GM19467 (cell line): ENCODE measurements around the gene CLMN.
"Not testable (repeated sequence)": the region's sequence is repeated elsewhere in the genome, so short reads cannot be mapped to it uniquely, and the experiment has no call there.

Experiments used
- ATAC-seq: cut with Tn5 transposase; IDR thresholded peaks from one replicate; pipeline ENCODE4 v1.9.1; 2021; ENCODE audit warnings: mild to moderate bottlenecking, moderate library complexity; ENCODE audit not compliant: unreplicated experiment

The CLMN gene

DNA sequence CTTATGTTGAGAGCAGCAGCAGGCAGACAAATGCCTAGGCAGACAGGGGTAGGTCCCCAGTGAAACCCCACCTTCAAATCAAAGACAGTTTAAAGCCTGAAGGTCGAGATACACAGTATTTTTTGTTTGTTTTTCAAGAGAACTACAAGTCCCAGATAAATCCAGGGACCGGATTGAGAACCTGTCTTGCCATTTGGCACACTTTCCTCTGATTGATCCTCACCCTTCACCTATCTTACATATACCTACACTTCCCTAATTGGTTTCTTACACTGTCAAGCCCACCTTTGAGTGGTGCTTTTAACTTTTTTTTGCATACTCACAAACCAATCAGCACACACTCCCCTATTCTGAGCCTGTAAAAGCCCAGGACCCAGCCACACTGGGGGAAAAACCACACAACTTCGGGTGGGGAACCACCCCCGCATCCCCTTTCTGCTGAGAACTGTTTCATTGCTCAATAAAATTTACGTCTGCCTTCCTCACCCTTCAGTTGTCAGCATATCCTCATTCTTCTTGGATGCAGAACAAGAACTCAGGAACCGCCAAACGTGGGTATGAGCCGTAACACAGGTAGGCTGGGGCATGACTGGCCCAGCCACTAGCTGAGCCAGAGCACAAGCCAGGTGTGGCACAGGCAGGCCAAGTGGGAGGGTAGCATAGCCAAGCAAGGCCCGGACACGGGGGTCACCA, 173.5 kb downstream of the CLMN start:
- ATAC-seq, result no peak

DNA sequence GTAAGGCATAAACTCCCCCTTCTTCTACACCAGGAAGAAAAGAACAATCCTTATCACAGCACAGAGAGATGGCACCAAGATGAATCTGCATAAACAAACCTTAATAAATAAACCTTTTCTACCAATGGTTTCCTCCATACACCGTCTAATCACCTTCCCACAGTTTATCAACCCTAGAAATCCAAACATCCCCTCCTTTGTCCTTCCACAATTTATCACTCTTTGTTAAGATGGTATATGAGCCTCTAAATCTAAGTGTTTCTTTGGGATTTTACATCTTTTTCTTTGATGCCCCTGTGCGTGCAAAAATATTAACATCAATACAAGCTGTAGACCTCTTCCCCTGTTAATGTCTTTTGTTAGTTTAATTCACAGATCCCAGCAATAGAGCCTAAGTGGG, 174.9 kb downstream of the CLMN start:
- ATAC-seq, result no peak

DNA sequence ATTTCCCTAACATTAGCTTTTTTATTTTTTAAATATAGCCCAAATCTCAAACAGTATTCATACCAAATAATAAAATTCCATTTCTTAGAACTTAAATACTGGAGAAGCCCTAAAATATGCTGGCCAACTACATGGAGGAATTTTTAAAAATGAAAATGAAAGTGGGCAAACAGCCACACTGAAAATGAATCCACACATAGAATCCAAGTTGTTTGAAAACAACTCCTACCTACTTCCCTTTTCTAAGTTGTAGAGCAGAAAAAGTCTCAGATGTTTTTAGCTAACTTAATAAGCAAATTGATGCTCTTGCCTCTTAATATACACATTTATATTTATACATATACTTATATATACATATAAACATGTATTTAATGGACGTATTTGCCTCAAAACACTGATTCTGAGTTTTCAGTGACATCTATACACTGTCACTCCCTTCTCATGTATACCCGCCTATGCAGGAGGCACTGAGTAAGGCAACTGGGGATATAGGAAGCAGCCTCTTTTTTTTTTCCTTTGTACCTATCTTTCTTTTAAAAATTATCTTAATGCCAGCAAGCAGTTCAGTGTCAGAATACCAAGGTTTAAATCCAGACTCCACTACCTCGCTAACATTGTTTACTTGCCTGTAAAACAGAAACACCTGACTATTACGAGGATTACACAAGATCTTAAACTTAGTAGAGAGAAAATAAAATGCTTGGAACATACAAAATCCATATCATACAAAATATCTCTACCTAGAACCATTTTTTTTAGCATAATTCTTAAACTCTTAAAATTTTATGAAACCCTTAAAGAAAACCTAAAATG, 175.7 kb downstream of the CLMN start:
- ATAC-seq, result no peak

DNA sequence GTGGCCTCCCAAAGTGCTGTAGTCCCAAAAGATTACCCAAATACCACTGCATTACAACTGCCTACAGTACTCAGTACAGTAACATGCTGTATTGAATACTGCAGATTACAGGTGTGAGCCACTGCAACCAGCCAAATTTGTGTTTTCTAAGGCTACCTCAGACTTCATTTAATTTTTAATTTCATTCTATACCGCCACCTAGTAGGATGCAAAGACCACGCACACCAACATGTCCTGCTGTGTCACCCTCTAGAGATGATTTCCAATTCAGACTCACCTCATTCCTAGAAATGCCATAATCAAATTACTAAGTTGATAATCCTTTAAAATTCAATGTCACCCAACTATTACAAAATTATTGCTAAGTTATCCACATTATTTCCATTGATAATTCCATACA, 177.5 kb downstream of the CLMN start:
- ATAC-seq, result no peak

DNA sequence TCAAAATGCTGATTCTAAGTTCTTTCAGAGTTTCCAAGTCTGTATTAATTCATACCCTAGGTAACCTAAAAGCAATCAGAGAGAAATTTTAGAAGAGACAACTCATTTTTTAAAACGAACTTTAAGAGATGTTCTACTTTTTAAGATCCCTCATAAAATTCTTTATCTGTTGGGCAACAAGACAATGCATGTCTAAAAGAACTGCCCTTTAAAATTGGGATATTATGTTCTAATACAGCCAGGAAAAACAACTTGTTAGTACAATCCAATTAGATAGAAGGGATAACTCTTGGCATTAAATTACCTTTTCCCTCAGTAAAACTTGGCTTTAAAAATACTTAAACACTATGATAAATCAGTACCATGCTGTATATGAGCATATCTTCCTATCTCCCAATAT, 178.0 kb downstream of the CLMN start:
- ATAC-seq, result no peak

DNA sequence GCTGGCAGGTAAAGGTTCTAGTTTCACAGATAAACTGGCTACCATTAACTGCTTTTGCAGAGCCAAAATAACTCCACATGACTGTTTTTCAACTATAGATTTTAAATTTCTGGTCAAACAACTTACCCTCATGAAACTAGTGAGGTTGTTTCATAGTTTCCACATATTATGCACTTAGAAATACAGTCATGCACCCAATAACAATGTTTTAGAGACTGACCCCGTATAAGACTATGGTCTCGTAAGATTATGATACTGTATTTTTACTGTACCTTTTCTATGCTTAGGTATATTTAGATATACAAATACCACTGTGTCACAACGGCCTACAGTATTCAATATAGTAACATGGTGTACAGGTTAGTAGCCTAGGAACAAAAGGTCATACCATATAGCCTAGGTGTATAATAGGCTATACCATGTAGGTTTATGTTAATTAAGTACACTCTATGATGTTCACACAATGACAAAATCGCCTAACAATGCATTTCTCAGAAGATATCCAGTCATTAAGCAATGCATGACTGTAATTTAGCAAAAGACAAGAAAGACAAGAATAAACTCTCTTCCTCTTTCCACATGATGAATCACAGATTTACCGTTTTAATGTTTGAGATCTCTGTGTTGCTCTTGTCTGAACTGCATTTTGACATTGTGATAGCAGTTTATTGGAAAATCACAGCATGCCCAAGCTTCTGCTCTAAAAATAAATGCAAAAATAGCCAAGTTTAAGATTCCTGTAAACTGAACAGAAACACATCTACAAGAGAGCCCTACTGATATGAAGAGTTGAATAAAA, 179.4 kb downstream of the CLMN start:
- no peak for ATAC-seq

DNA sequence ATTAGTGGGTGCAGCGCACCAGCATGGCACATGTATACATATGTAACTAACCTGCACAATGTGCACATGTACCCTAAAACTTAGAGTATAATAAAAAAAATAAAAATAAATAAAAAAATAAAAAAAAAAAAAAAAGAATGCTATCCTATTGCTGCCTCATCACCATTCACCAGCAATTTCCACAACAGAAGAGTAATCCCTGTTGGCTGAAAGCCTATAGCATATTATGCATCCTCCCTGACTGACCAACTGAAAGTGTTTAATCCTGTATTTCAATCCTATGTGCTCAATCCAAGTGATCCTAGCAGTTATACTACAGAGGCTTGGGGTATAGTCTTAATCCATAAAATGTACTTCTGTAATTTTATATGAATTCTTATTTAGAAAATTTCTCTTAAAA, 180.8 kb downstream of the CLMN start:
- ATAC-seq, result no peak

DNA sequence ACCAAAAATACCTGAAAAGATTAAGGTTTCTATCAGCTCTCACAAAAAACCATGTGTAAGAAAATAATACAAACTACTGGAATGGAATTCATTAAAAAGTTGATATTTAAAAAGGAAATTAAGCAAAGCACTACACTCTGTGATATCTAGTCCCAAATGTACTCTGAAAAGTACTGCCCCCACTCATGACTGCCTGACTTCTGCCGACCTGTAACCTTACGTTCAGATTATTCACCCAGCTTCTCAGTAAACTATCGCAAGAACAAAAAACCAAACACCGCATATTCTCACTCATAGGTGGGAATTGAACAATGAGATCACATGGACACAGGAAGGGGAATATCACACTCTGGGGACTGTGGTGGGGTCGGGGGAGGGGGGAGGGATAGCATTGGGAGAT, 181.3 kb downstream of the CLMN start:
- ATAC-seq, result not testable (repeated sequence)

DNA sequence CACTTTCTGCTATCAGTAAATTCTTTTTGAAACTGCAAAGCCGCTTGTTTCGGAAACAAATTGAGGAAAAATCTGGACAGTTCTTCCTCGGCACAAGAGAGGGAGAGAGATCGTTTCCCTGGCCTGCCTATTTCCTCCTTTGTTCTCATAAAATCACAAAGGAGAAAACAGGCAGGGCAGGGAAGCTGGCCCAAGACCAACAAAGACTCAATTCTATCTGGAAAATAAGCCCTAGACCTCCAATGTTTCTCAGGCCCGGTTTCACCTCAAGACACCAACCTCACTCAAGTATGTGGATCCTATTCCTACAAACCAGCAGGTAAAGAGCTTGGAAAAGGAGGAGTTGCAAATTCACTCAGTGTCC, 181.9 kb downstream of the CLMN start:
- no peak for ATAC-seq

DNA sequence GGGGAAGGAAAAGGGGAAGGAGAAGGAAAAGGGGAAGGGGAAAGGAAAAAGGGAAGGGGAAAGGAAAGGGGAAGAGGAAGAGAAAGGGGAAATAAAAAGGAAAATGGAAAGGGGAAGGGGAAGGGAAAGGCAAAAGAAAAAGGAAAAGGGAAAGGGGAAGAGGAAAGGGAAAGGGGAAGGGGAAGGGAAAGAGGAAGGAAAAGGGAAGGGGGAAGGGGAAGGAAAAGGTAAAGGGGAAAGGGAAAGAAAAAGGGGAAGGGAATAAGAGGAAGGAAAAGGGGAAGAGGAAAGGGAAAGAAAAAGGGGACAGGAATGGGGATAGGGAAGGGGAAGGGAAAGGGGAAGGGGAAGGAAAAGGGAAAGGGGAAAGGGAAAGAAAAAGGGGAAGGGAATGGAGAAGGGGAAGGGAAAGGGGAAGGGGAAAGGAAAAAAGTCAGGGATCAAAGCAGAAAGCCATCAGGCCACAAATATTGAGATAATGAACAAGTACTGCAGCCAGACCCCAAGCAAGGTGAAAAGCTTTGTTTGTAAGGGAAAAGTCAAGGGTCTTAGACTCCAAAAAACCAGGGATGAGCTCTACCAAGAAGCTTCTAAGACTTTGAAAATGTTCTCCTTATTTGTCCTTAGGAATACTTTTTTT, 182.4 kb downstream of the CLMN start:
- ATAC-seq, result no peak

DNA sequence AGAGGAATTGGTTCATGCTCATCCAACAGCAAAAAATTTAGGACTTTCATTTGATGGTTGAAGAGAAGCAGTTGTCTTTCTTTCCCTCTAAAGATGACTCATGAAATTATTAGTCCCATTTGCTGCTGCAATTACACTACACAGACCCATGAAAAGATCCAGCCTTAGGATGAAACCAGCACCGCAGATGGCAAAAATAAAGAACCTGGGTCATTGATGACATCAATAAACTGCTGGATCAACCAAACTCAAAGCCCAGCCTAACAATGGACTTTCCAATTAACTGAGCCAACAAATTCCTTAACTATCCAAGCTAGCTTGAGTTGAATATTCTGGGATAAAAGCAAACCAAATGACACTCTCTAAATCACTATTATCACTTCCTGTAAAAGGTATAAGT, 183.1 kb downstream of the CLMN start:
- ATAC-seq, result no peak

DNA sequence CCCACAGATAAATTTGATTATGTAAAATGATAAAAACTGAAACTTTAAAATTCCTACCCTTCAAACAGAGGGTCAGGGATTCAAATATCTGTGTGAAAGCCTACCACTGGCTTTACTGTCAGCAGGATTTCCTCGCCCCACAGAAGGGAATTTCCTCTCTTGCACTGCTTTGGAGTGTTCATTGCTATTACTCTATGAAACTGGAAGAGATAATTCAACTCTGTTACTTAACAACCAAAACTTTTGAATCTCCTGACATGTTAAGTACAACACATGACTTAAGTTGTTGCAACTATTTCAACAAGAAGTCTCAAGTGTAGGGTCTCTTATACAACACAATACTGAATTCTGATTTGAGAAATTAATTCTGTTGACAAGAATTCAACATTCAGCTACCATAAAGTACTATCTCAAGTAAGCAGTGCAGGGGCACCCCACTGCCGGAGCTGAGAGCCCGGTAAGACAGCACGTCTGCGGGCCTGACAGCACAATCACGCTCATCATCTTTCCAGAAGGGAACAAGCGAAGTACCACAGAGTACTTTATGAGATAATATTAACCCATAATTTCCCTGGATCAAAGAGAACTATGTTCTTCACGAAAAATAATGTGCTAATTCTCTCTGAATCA, 185.3 kb downstream of the CLMN start:
- ATAC-seq, result peak; percentile 56

DNA sequence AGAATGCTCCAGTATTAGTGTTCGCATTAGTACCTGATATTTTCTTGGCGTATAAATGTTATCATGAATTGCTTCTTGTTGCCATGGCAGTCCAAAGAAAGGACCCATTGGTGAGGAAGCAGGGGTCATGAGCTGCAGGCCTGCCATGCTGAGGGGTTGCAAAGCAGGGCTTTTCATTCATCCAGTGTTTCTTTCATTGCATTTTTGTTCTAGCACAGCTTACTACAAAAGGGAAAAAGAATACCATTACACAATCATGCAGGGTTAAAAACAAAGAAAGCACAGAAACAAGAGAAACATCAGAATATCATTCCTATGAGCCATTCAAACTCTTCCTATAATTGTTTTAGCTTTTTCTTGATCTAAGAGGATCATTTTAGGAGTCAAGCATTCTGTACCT, 186.4 kb downstream of the CLMN start:
- ATAC-seq, result no peak

DNA sequence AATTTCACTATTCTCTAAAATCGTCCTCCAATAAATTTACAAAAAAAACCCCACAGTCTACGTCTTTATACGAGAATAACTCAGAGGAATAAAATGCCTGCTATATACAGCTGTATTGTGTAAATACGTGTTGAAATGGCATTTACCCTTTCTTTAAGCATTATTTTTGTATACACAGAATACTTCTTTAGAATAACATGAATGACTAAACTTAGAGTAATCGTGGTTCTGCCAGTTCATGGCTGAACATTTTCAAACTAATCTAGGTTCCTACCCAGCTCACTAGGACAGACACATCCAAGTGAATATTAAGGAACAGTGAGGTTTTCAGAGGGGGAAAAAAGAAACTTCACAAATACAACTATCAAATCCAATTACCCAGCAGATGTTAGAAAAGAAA, 186.9 kb downstream of the CLMN start:
- no peak for ATAC-seq
